Measurements from ENCODE around the gene RPRD1B. TPM values are rescaled to one million over a fixed set of nuclear protein-coding genes. Genes with fewer than 3 reads are reported as not detected.
"Not testable (repeated sequence)": the region's sequence is repeated elsewhere in the genome, so short reads cannot be mapped to it uniquely, and the experiment has no call there.

The RPRD1B gene
- total RNA-seq, 1 donor from 2014 or later = 39.1 TPM

- FAIRE-seq (no peak), DNase-seq (ENCODE audit: low spot score in 2 of 2) (no peak)
Observed at GRCh38 chr20:38000293-38000692, 33.3 kb upstream of the RPRD1B start.

- DNase-seq (ENCODE audit: low spot score in 2 of 2) (no peak), FAIRE-seq (no peak)
Observed at GRCh38 chr20:38001173-38001875, 32.2 kb upstream of the RPRD1B start.

GRCh38 chr20:38001981-38002380, 31.6 kb upstream of the RPRD1B start:
- FAIRE-seq = no peak
- no peak for DNase-seq (ENCODE audit: low spot score in 2 of 2)

GRCh38 chr20:38002422-38002821, 31.1 kb upstream of the RPRD1B start:
- no peak for DNase-seq (ENCODE audit: low spot score in 2 of 2)
- no peak for FAIRE-seq

- no peak for DNase-seq (ENCODE audit: low spot score in 2 of 2)
- no peak for FAIRE-seq
Observed at GRCh38 chr20:38004416-38004815, 29.1 kb upstream of the RPRD1B start.

GRCh38 chr20:38005903-38006302, 27.6 kb upstream of the RPRD1B start:
- FAIRE-seq (no peak), DNase-seq (ENCODE audit: low spot score in 2 of 2) (no peak)

GRCh38 chr20:38007526-38007925, 26.0 kb upstream of the RPRD1B start:
- FAIRE-seq (no peak), DNase-seq (ENCODE audit: low spot score in 2 of 2) (no peak)

GRCh38 chr20:38008233-38008944, 25.2 kb upstream of the RPRD1B start:
- DNase-seq (ENCODE audit: low spot score in 2 of 2) (no peak), FAIRE-seq (no peak)

GRCh38 chr20:38009416-38009815, 24.1 kb upstream of the RPRD1B start:
- FAIRE-seq = not testable (repeated sequence)

GRCh38 chr20:38011696-38012095, 21.9 kb upstream of the RPRD1B start:
- FAIRE-seq = no peak

More at GRCh38 chr20:38009416-38009815, 24.1 kb upstream of the RPRD1B start:
- not testable (repeated sequence) for DNase-seq (ENCODE audit: low spot score in 2 of 2)

GRCh38 chr20:38012332-38012731, 21.2 kb upstream of the RPRD1B start:
- FAIRE-seq = no peak
- no peak for DNase-seq (ENCODE audit: low spot score in 2 of 2)

More at GRCh38 chr20:38011696-38012095, 21.9 kb upstream of the RPRD1B start:
- no peak for DNase-seq (ENCODE audit: low spot score in 2 of 2)

GRCh38 chr20:38013887-38014286, 19.7 kb upstream of the RPRD1B start:
- no peak for DNase-seq (ENCODE audit: low spot score in 2 of 2)
- no peak for FAIRE-seq

- no peak for FAIRE-seq
- no peak for DNase-seq (ENCODE audit: low spot score in 2 of 2)
Observed at GRCh38 chr20:38017959-38018358, 15.6 kb upstream of the RPRD1B start.

GRCh38 chr20:38018385-38018784, 15.2 kb upstream of the RPRD1B start:
- DNase-seq (ENCODE audit: low spot score in 2 of 2) (no peak), FAIRE-seq (no peak)

GRCh38 chr20:38021087-38021772, 12.3 kb upstream of the RPRD1B start:
- DNase-seq (ENCODE audit: low spot score in 2 of 2) (no peak), FAIRE-seq (no peak)

- FAIRE-seq = no peak
- DNase-seq (ENCODE audit: low spot score in 2 of 2) = no peak
Observed at GRCh38 chr20:38023181-38024001, 10.2 kb upstream of the RPRD1B start.

GRCh38 chr20:38024496-38024895, 9.1 kb upstream of the RPRD1B start:
- DNase-seq (ENCODE audit: low spot score in 2 of 2) (no peak), FAIRE-seq (no peak)

- FAIRE-seq (no peak), DNase-seq (ENCODE audit: low spot score in 2 of 2) (no peak)
Observed at GRCh38 chr20:38029453-38029852, 4.1 kb upstream of the RPRD1B start.

- no peak for FAIRE-seq
Observed at GRCh38 chr20:38031957-38032356, 1.6 kb upstream of the RPRD1B start.

GRCh38 chr20:38032585-38033329, 789 bp upstream of the RPRD1B start:
- DNase-seq (ENCODE audit: low spot score in 2 of 2) (no peak), FAIRE-seq (no peak)

More at GRCh38 chr20:38031957-38032356, 1.6 kb upstream of the RPRD1B start:
- no peak for DNase-seq (ENCODE audit: low spot score in 2 of 2)
